Skeletal muscle tissue (tissue), 4 donors: ENCODE data around the gene GUK1. TPM values are rescaled to one million over a fixed set of nuclear protein-coding genes. Genes with fewer than 3 reads are reported as not detected.

Source experiments
- H3K27ac ChIP-seq: one replicate; pipeline ENCODE4 v1.7.0; 2013; ENCODE audit warnings: mild to moderate bottlenecking, low read depth, low read length, inconsistent platforms
- H3K27me3 ChIP-seq, 3 donors: one replicate each; pipeline ENCODE4 v1.7.0; 2013; ENCODE audit warnings: low read length in 3 of 3; ENCODE audit not compliant: control insufficient read depth in 3 of 3, insufficient read depth in 3 of 3
- H3K36me3 ChIP-seq, 3 donors: one replicate each; pipeline ENCODE4 v1.7.0; 2013; ENCODE audit warnings: low read length in 3 of 3; ENCODE audit not compliant: control insufficient read depth in 3 of 3, insufficient read depth in 3 of 3
- H3K4me1 ChIP-seq, 3 donors: one replicate each; pipeline ENCODE4 v1.7.0; 2013; ENCODE audit warnings: low read length in 3 of 3, mild to moderate bottlenecking in 3 of 3; ENCODE audit not compliant: control insufficient read depth in 3 of 3, insufficient read depth in 3 of 3
- H3K4me3 ChIP-seq, 3 donors: one replicate each; pipeline ENCODE4 v1.7.0; 2013; ENCODE audit warnings: low read length in 3 of 3
- H3K9ac ChIP-seq, 3 donors: one replicate each; pipeline ENCODE4 v1.7.0; 2013; ENCODE audit warnings: low read length in 3 of 3, mild to moderate bottlenecking in 3 of 3, moderate library complexity in 2 of 3, low read depth in 1 of 3
- H3K9me3 ChIP-seq, 3 donors: one replicate each; pipeline ENCODE4 v1.7.0; 2013; ENCODE audit warnings: low read length in 3 of 3; ENCODE audit not compliant: control insufficient read depth in 3 of 3
- total RNA-seq: library from RNA; depleted of rRNA; stranded (reverse); fragments of >200 nt; gene quantifications from one replicate; pipeline ENCODE4 v1.2.3, GENCODE V29; 2014
- donor health status: Osteomylitis.

GUK1 gene
- total RNA-seq, 1 donor from 2014 or later: 165 TPM

DNA sequence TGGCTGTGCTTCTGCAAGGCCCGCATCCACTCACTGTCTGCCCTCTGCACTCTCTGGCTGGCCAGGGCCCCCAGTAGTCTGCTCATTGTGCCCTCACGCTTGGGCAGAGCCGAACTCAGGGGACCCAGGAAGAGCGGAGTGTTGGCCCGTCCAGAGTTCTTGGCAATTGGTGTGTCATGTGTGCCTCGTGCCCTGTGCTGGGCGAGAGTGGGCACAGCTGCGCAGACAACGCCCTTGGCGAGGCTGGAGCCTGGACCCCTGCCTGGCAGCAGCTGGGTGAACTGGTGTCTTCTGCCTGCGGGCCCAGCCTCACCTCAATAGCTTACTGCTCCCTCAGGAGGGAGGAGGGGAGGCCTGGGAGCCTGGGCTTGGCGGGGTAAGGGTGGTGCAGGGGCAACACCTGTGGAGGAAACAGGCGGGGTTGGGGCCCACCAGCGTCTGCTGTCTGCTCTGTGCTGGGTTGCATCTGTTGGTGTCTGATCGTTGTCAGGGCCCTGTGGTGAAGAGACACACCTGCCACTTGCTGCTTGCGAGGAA lies 2.1 kb downstream of the GUK1 start:
- H3K36me3 ChIP-seq: peaks cover 16% of the 10 kb centered on the region in 3 donors
- H3K4me1 ChIP-seq: peaks cover 38 to 54% (median 42%) of the 10 kb centered on the region in 3 donors
- H3K4me3 ChIP-seq: peak overlapping the region; percentile 88 to 94 (median 94)
- no peaks in the 10 kb centered on the region for H3K9me3 ChIP-seq
- no peaks in the 10 kb centered on the region for H3K27me3 ChIP-seq
- peak overlapping the region; percentile 92 to 99 (median 95) for H3K9ac ChIP-seq
- peak overlapping the region; percentile 96 for H3K27ac ChIP-seq

DNA sequence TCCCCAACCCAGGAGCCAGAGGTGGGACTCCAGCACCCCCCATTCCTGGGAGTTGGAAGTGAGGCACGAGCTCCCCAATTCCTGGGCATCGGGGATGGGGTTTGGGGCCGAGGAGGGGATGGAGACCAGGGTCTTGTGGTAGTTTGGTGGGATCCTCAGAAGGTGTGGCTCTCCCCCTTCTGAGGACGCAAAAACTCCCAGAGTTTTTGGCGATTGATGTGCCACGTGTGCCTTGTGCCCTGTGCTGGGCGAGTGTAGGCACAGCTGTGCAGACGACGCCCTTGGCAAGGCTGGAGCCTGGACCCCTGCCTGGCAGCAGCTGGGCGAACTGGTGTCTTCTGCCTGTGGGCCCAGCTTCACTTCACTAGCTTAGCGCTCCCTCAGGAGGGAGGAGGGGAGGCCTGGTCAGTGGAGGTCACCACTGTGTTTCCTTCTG lies 2.6 kb downstream of the GUK1 start:
- H3K36me3 ChIP-seq: peaks cover 20 to 21% (median 20%) of the 10 kb centered on the region in 3 donors
- no peaks in the 10 kb centered on the region for H3K27me3 ChIP-seq
- H3K27ac ChIP-seq: no peak overlapping the region
- H3K9me3 ChIP-seq: no peaks in the 10 kb centered on the region
- no peak overlapping the region for H3K4me3 ChIP-seq
- H3K9ac ChIP-seq: peak overlapping the region in 2 of 3 donors; percentile 33 to 95
- H3K4me1 ChIP-seq: peaks cover 38 to 54% (median 42%) of the 10 kb centered on the region in 3 donors

DNA sequence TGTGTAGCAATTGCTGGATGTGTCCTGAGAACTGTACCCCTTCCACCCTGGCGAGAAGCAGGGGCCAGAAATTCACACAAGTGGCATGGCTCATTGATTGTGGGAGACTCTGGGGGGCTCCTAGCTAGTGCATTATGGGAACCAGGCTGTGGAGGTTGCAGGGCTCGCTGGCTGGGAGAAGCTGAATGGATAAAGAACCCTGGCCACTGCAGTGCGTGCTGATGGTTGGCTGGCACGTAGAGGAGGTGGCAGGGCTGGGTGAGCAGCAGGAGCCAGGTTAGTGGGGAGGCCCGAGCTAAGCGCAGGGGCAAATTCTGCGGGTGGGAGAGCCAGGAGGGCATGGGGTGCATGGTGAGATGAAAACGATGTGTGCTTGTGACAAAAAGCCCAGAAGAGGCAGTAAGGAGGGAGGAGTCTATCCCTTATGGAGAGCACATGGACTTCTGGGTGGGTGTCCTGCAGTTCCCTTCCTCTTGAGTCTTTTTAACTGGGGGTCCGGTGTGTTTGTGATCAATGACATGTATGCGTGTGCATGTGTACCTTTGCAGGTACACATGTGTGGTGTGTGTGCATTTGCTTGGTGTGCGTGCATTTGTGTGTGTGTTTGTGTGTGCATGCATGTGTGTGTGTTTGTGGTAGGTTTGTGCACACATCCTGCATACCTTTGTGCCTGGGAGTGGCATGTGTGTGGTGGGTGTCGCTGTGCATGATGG lies 3.6 kb downstream of the GUK1 start:
- no peaks in the 10 kb centered on the region for H3K27me3 ChIP-seq
- H3K4me1 ChIP-seq: peaks cover 38 to 60% (median 48%) of the 10 kb centered on the region in 3 donors
- peak overlapping the region in 2 of 3 donors; percentile 17 to 41 for H3K9ac ChIP-seq
- H3K27ac ChIP-seq: no peak overlapping the region
- H3K4me3 ChIP-seq: no peak overlapping the region
- peaks cover 20 to 25% (median 23%) of the 10 kb centered on the region in 3 donors for H3K36me3 ChIP-seq
- no peaks in the 10 kb centered on the region for H3K9me3 ChIP-seq

DNA sequence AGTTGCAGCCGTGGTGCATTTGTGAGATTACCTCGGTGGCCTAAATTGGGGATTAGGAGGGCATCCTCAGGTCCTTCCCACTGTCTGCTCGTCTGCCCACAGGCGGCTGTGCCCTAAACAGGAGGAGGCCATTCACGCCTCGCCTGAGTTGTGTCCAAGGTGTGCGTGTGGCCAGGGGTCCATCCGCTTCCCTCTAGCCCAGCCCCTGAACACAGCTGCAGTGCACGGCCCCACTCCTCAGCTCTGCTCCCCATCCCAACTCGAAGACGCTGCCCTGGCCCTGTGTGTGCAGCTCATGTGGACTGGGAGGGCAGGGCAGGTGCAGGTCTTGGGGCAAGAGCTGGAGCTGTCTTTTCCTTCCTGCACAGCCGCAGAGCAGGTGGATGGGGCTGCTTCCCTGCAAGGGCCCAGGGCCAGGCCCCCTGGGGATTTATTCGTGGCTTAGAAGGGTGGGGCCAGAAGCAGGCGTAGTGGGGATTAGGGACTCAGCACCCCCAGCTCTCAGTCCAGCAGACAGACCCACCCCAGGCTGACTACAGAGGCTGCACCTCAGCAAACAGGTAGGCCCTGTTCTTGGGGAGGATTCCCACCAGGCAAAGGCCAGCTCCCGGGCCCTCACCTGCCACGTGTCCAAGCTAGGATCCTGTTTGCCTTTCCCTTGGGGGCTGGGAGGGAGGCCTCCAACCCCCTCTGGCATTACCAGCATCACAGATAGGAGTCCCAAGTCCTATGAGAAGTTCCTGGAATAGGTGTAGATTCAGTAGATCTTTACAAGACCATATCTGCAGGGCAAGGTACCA lies 4.3 kb downstream of the GUK1 start:
- peak overlapping the region in 1 of 3 donors; percentile 41 for H3K9ac ChIP-seq
- H3K27ac ChIP-seq: no peak overlapping the region
- H3K4me3 ChIP-seq: no peak overlapping the region
- no peaks in the 10 kb centered on the region for H3K27me3 ChIP-seq
- H3K9me3 ChIP-seq: no peaks in the 10 kb centered on the region
- peaks cover 20 to 29% (median 23%) of the 10 kb centered on the region in 3 donors for H3K36me3 ChIP-seq
- H3K4me1 ChIP-seq: peaks cover 43 to 63% (median 54%) of the 10 kb centered on the region in 3 donors

DNA sequence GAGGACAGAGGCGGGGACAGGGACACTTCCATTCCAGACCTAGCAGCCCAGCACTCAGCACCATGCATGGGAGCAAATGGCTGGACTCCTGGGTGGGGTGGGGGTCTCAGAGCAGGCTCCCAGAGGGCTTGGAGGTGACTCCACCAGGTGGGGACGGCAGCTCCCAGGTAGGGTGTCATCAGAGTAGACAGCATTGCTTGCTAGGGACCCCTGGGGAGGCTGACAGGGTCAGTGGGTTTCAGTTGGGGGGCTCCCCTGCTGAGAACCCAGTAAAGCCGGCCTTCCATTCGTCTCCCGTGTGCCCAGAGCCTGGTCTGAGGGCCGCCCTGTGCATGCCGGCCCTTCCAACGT lies 4.9 kb downstream of the GUK1 start:
- H3K36me3 ChIP-seq: peaks cover 20 to 29% (median 23%) of the 10 kb centered on the region in 3 donors
- no peak overlapping the region for H3K27ac ChIP-seq
- H3K9ac ChIP-seq: no peak overlapping the region
- H3K9me3 ChIP-seq: no peaks in the 10 kb centered on the region
- no peaks in the 10 kb centered on the region for H3K27me3 ChIP-seq
- peaks cover 45 to 63% (median 55%) of the 10 kb centered on the region in 3 donors for H3K4me1 ChIP-seq
- H3K4me3 ChIP-seq: no peak overlapping the region

DNA sequence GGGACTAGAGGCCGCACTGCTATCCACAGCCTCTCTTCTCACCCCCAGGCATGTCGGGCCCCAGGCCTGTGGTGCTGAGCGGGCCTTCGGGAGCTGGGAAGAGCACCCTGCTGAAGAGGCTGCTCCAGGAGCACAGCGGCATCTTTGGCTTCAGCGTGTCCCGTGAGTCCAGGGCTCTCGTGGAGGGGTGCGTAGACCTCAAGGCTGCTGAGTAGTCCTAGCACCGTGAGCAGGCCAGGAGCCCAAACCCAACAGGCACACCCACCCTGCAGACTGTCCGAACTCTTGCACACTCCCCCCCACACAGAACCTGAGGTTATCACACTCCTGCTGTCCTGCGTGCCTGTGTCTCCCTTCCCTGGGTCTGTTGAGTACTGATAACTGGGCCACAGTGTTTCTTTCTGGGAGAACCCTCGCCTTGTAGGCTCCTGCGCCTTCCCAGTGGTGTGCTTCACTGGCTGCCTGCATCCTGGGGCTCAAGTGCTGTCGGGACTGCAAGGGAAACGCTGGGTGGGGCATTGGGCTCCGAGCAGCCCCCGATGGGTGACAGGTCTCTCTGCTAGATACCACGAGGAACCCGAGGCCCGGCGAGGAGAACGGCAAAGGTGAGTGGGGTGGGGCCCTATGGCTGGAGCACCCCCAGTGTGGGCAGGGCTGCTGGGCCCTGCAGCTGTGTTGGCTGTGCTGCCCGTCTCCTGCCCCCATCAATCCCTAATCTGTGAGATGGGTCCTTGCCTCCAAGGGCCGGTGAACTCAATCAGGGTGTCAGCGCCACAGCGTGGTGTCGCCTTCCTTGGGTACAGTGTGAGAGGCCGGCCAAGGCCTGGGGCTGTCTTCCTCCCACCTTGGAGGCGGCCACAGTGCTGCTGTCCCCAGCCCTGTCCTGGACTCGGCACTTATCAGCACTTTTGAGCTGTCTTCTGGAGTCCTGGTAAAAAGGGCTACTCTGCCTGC lies 5.7 kb downstream of the GUK1 start:
- Histone ChIP-seq H3K9ac (no peak overlapping the region), H3K4me3 (no peak overlapping the region), H3K4me1 (peaks cover 45 to 64% (median 56%) of the 10 kb centered on the region in 3 donors), H3K36me3 (peaks cover 20 to 29% (median 23%) of the 10 kb centered on the region in 3 donors), H3K27me3 (no peaks in the 10 kb centered on the region), H3K9me3 (no peaks in the 10 kb centered on the region), H3K27ac (no peak overlapping the region)

DNA sequence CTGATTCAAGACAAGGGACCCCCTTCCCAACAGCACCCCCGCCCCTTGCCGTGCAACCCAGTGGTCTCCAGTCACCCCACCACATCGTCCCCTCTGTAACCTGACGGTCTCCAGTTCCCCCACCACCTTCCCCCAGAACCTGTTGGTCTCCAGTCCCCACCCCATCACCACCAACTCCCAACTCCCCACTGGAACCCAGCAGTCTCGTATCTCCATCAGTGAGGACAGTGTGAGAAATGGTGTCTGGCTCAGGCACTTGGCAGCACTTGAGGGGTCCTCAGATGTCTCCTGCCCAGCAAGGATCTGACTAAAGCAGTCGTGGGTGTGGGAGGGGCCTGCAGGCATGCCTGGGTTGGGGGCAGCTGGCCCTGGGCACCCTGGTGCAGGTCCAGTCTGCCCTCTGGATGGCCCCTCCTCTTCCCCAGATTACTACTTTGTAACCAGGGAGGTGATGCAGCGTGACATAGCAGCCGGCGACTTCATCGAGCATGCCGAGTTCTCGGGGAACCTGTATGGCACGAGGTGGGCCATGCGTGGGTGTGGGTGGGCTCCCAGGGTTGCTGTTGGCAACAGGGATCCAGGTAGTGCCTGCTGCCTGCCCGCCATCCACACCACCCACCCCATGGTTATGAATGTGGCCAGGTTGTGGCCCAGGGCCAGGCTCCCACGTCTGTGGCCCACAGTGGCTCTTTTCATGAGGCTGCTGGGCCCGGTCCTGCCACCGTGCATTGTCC lies 6.5 kb downstream of the GUK1 start:
- no peaks in the 10 kb centered on the region for H3K27me3 ChIP-seq
- H3K4me3 ChIP-seq: no peak overlapping the region
- no peaks in the 10 kb centered on the region for H3K9me3 ChIP-seq
- H3K9ac ChIP-seq: no peak overlapping the region
- H3K36me3 ChIP-seq: peaks cover 20 to 29% (median 23%) of the 10 kb centered on the region in 3 donors
- H3K27ac ChIP-seq: no peak overlapping the region
- peaks cover 44 to 63% (median 56%) of the 10 kb centered on the region in 3 donors for H3K4me1 ChIP-seq

DNA sequence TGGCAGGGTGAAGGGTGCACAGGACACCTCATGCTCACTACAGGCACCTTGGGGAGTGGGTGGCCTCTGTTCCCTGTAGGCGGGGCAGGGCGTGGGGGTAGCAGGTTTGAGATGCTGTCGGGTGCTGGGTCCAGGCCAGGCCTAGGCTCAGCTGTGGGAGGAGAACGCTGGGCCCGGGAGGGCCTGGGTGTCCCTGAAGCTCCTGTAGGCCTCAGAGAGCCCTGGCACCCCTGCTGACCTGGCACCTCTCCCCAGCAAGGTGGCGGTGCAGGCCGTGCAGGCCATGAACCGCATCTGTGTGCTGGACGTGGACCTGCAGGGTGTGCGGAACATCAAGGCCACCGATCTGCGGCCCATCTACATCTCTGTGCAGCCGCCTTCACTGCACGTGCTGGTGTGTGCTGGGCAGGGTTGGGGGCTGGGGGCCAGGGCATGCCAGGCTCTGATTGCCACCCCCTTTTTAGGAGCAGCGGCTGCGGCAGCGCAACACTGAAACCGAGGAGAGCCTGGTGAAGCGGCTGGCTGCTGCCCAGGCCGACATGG lies 7.1 kb downstream of the GUK1 start:
- Histone ChIP-seq H3K27ac (no peak overlapping the region), H3K9me3 (no peaks in the 10 kb centered on the region), H3K4me1 (peaks cover 40 to 60% (median 53%) of the 10 kb centered on the region in 3 donors), H3K27me3 (no peaks in the 10 kb centered on the region), H3K4me3 (no peak overlapping the region), H3K36me3 (peaks cover 20 to 29% (median 23%) of the 10 kb centered on the region in 3 donors), H3K9ac (no peak overlapping the region)
